ENCODE results near the gene FAM187B.
"Not testable (repeated sequence)": the region's sequence is repeated elsewhere in the genome, so short reads cannot be mapped to it uniquely, and the experiment has no call there.

FAM187B gene

GRCh38 chr19:35211545-35212230, 16.9 kb downstream of the FAM187B start:
- DNase-seq = peak; percentile 93 to 94

GRCh38 chr19:35209646-35210045, 18.9 kb downstream of the FAM187B start:
- no peak for DNase-seq

GRCh38 chr19:35208121-35208520, 20.4 kb downstream of the FAM187B start:
- no peak for DNase-seq

DNA sequence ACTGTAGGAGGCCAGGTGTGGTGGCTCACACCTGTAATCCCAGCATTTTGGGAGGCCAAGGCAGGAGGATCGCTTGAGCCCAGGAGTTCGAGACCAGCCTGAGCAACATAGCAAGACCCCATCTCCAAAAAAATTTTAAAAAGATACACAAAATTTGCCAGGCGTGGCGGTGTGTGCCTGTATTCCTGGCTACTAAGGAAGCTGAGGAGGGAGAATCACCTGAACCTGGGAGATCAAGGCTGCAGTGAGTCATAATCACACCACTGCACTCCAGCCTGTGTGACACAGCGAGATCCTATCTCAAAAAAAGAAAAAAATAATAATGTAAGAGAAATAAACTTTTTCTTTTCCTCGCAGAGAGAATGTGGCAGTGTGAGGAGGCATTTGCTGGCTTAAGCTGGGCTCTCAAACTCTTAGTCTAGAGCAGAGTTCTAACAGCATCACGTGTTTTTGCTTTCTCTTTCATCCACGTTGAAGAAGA, 21.1 kb downstream of the FAM187B start:
- DNase-seq = peak; percentile 46 to 54

DNA sequence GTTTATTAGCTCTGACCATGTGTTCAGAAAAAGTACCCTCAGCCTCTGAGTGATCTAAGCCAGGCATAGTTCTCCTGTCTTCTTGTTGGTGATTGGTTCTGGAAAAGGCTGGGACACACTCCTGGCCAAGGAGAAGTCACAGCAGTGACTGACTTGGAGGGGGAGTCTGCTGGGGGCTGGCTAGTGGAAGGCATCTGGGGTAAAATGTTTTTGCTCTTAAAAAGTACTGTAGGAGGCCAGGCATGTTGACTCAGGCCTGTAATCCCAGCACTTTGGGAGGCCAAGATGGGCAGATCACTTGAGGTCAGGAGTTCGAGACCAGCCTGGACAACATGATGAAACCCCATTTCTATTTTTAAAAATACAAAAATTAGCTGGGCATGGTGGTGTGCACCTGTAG, 21.7 kb downstream of the FAM187B start:
- no peak for DNase-seq

DNA sequence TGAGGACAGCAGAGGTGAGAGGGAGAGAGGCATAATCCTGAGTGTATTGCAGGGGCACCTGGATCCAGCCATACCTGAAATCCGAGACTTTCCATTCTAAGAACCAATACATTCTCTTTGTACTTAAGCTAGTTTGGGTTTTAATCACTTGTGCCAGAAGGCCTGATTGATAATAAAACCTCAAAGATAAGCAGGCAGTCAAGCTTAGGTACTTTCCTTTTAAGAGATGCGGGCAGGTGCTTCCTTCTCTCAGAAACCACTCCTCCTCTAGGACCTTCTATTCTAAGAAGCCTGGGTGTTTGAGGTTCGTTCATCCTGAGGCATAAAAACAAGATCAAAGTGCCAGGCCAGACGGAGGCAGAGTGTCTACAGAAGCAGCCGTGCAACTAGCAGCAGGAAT, 22.2 kb downstream of the FAM187B start:
- DNase-seq = peak; percentile 82 to 85

DNA sequence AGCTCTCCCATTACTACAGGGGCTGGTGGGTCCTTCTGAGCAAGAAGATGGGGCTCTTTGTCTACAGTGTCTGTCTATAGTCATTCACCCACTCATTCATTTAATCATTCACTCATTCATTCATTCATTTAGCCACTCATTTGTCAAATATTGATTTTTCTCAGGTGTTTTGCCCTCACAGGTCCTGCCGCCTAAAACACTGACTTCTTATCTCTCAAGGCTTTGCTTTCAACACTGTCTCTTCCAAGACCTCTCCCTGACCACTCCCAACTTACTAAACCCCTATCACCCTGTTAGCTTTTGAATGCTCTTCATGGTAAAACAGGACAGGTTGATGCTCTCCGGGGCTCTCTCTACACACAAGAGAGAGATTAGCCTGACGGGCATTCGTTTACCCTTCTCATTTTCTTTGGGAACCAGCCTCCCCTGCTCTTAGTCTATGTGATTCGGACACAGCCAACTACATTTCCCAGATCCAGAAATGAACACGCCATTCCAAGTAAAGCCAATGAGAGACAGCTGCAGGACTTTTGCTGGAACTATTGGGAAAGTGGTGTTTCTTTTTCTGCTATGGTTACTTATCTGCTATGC, 22.7 kb downstream of the FAM187B start:
- DNase-seq = no peak

DNA sequence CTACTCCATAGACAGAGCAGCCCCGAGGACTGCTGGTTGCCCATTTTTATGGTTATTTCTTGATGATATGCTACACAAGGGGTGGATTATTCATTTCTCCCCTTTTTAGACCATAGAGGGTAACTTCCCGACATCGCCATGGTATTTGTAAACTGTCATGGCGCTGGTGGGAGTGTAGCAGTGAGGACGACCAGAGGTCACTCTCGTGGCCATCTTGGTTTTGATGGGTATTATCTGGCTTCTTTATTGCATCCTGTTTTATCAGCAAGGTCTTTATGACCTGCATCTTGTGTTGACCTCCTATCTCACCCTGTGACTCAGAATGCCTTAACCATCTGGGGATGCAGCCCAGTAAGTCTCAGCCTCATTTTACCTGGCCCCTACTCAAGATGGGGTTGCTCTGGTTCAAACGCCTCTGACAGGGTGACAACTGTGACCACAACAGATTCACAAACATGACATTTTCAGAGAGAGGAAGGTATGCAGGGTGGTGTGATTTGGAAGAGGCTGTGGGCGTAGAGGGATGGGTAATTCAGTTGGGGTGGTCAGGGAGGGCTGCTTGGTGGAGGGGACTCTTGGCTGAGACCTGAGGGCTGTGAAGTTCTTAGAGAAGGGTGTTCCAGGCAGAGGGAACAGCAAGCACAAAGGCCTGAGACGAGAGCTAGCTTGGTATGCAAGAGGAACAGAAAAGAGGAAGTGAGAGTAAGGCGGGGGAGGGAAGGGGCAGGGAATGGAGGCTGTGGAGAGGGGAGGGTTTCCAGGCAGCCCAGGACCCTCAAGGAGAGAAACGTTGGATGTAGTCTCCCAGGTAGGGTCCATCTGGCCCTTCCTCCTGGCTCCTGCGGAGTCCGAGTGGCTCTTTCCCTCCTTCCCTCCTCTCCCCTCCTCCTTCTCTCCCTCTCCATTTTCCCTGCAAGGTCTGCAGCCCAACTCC, 23.5 kb downstream of the FAM187B start:
- DNase-seq = peak; percentile 17 to 71

GRCh38 chr19:35202722-35203688, 25.5 kb downstream of the FAM187B start:
- DNase-seq = no peak

GRCh38 chr19:35199481-35199880, 29.1 kb downstream of the FAM187B start:
- no peak for DNase-seq

- not testable (repeated sequence) for DNase-seq
Observed at GRCh38 chr19:35196861-35197260, 31.7 kb downstream of the FAM187B start.

DNA sequence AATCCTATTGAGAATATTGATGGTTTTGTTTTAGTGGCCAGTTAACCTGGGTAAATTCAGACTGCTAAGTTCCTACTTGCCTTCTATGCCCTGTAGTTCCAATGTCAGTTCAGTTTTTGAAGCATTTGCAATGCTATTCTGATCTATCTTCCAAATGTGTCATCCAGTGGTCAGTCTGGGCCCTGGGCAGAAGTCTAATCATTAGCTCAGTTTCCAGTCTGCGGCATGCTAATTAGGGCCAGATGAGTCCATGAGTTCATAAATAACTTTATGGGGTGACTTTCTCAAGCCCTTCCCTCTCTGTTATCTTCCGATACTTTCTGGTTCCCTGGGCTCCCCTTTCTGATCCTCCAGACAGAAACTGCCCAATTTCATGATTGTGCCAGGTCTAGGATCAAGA, 32.7 kb downstream of the FAM187B start:
- DNase-seq = no peak

DNA sequence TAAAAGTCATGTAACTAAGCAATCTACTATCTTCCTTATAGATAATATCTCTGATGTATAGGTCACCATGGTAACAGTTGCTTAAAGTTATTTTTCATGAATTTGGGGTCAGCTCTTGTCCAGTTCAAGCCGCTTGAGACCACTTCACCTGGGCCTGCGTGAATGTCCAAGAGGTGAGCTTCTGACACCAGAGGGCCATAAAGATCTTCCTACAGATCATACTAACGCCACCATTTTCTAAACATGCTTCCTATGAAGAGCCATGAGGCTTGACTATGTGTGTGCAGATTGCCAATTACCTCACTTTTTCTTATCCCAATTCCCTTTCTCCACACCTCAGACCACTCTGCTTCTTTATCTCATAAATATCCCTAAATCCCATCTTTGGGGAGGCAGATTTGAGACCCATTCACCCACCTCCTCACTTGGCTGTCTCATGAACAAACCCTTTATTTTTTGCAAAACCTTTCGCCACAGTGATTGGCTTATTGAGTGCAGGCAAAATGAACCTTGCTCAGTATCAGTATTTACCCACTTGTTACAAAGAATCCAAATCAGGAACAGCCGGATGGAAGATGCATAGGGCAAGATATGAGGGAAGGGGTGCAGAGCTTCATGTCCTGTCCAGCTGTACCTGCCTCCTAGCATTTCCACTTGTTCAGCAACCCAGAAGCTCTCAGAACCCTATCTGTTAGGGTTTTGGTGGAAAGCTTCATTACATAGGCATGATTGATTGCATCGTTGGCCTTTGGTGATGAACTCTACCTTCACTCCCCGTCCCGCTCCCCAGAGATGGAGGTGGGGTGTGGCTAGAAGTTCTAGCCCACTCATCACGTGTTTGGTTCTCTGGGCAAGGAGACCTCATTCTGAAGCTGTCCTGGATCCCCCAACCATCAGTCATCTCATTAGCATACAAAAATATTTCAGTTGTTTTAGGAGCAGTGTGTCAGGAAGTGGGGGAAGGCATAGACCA, 34.2 kb downstream of the FAM187B start:
- DNase-seq = no peak

- no peak for DNase-seq
Observed at GRCh38 chr19:35184884-35185283, 43.7 kb downstream of the FAM187B start.

DNA sequence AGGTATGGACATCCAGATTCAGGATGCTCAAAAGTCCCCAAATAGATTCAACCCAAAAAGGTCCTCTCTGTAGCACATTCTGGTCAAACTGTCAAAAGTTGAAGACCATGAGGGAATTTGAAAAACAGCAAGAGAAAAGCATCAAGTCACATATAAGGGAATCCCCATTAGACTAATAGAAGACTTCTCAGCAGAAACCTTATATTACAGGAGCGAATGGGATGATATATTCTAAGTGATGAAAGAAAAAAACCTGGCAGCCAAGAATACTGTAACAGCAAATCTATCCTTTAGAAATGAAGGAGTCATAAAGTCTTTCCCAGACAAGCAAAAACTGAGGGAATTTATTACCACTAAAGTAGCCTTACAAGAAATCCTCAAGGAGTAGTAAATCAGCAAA, 44.3 kb downstream of the FAM187B start:
- no peak for DNase-seq

DNA sequence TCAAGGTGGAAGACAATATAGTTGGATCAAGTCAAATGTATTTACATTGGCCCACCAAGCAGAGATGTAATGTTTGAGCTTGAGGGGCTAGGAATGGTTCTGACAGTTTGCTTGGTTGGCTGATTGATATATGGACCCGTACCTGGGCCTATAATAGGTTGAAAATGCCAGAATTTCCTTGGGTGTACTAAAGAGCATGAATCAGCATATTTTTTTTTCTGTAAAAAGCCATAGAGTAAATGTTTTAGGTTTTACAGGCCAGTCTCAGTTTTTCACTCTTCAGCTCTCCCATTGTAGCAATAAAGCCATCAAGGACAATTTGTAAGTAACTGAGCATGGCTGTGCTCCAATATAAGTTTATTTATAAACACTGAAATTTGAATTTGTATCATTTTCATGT, 47.2 kb downstream of the FAM187B start:
- DNase-seq = no peak

DNA sequence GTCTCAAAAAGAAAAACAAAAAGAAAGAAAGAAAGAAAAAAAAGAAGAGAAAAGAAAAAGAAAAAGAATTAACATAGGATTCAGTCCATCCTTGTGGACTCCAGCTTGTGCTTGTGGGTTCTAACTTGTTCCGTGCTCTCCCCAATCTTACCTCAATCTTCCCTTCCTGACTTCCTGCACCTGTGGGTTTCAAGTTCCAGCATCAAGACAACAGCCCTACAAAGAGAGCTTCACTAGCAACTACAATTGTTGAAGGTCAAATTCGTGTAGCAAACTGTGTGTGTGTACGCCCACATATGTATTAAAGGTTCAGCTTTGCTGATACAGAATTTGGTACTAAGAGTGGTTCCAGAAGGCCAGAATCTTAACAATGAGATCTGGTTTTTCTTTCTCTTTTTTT, 48.7 kb downstream of the FAM187B start:
- DNase-seq = no peak

DNA sequence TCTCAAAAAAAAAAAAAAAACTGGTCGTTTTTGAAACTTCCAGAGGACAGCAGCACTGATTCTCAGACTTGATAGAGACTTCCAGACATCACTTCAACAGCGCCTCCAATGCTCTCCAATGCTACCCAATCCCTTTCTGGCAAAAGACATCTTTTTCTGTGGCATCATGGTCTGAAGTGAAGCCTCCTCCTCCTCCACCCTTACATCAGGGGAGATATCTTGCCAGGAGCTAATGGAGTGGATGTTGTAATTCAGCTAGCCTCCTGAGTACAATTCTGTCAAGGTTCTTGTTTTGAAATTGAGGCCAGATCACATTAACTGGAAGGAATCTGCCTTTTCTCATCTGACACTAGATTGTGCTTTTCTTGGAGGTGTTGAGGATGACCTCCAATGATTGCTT, 49.8 kb downstream of the FAM187B start:
- no peak for DNase-seq

- no peak for DNase-seq
Observed at GRCh38 chr19:35177377-35178274, 50.9 kb downstream of the FAM187B start.

- no peak for DNase-seq
Observed at GRCh38 chr19:35176181-35176570, 52.4 kb downstream of the FAM187B start.

Measured in CD4-positive, alpha-beta T cell treated with Interleukin-1 beta for 1 hour (primary cell).